H9 (cell line): ENCODE measurements around the gene LRRC7. TPM values are rescaled to one million over a fixed set of nuclear protein-coding genes. Genes with fewer than 3 reads are reported as not detected.

Experiments used
- DNase-seq: peaks from one replicate; pipeline ENCODE4 v3.0.0-alpha.2; 2017
- H2AFZ ChIP-seq: one replicate; pipeline ENCODE4 v1.6.1; 2013; ENCODE audit warnings: mild to moderate bottlenecking, low read length, control low read depth, moderate library complexity
- H2AK5ac ChIP-seq: 2 replicates; pipeline ENCODE4 v1.6.1; 2013; ENCODE audit warnings: low read length, control low read depth, mixed read lengths; ENCODE audit not compliant: insufficient read length
- H2BK120ac ChIP-seq: one replicate; pipeline ENCODE4 v1.6.1; 2013; ENCODE audit warnings: low read depth, mild to moderate bottlenecking, low read length, control low read depth, inconsistent platforms; ENCODE audit not compliant: poor library complexity, severe bottlenecking
- H2BK12ac ChIP-seq: 2 replicates; pipeline ENCODE4 v1.6.1; 2013; ENCODE audit warnings: low read length, control low read depth, mixed read lengths, low read depth; ENCODE audit not compliant: insufficient read length
- H2BK15ac ChIP-seq: 2 replicates; pipeline ENCODE4 v1.6.1; 2013; ENCODE audit warnings: low read depth, low read length, control low read depth
- H2BK20ac ChIP-seq: one replicate; pipeline ENCODE4 v1.6.1; 2013; ENCODE audit warnings: low read depth, mild to moderate bottlenecking, low read length, control low read depth, inconsistent platforms; ENCODE audit not compliant: poor library complexity, severe bottlenecking
- H2BK5ac ChIP-seq: 2 replicates; pipeline ENCODE4 v1.6.1; 2013; ENCODE audit warnings: low read length, control low read depth, mixed read lengths; ENCODE audit not compliant: insufficient read length
- H3K14ac ChIP-seq: 2 replicates; pipeline ENCODE4 v1.6.1; 2013; ENCODE audit warnings: low read length, control low read depth; ENCODE audit not compliant: insufficient read depth
- H3K18ac ChIP-seq: 2 replicates; pipeline ENCODE4 v1.6.1; 2013; ENCODE audit warnings: low read depth, mild to moderate bottlenecking, mixed read lengths, low read length, control low read depth; ENCODE audit not compliant: insufficient read length
- H3K23ac ChIP-seq: 2 replicates; pipeline ENCODE4 v1.6.1; 2013; ENCODE audit warnings: low read length, control low read depth, mixed read lengths, low read depth; ENCODE audit not compliant: insufficient read length
- H3K23me2 ChIP-seq: 2 replicates; pipeline ENCODE4 v1.6.1; 2013; ENCODE audit warnings: low read depth, mild to moderate bottlenecking, mixed read lengths, low read length, control low read depth; ENCODE audit not compliant: insufficient read length, poor library complexity, severe bottlenecking
- H3K27ac ChIP-seq: 2 replicates; pipeline ENCODE4 v1.5.1; 2013; ENCODE audit warnings: low read length, control low read depth, mixed read lengths, low read depth; ENCODE audit not compliant: insufficient read length
- H3K27me3 ChIP-seq: 2 replicates; pipeline ENCODE4 v1.6.1; 2013; ENCODE audit warnings: low read length, control low read depth, inconsistent platforms; ENCODE audit not compliant: insufficient read depth
- H3K4ac ChIP-seq: 2 replicates; pipeline ENCODE4 v1.6.1; 2013; ENCODE audit warnings: low read depth, mild to moderate bottlenecking, control low read depth, inconsistent platforms, low read length, moderate library complexity
- H3K4me1 ChIP-seq: 2 replicates; pipeline ENCODE4 v1.6.1; 2013; ENCODE audit warnings: low read length, control low read depth, inconsistent platforms; ENCODE audit not compliant: insufficient read depth
- H3K4me2 ChIP-seq: 2 replicates; pipeline ENCODE4 v1.6.1; 2013; ENCODE audit warnings: low read length, control low read depth, mixed read lengths; ENCODE audit not compliant: insufficient read length, insufficient read depth
- H3K56ac ChIP-seq: 2 replicates; pipeline ENCODE4 v1.6.1; 2013; ENCODE audit warnings: low read depth, mild to moderate bottlenecking, mixed read lengths, low read length, control low read depth; ENCODE audit not compliant: insufficient read length
- H3K79me1 ChIP-seq: 2 replicates; pipeline ENCODE4 v1.6.1; 2013; ENCODE audit warnings: low read depth, mild to moderate bottlenecking, moderate library complexity, low read length, control low read depth, inconsistent platforms; ENCODE audit not compliant: insufficient read depth, poor library complexity, severe bottlenecking
- H3K79me2 ChIP-seq: 2 replicates; pipeline ENCODE4 v1.6.1; 2013; ENCODE audit warnings: low read length, control low read depth, inconsistent platforms; ENCODE audit not compliant: insufficient read depth
- H3K9ac ChIP-seq: 2 replicates; pipeline ENCODE4 v1.6.1; 2013; ENCODE audit warnings: low read length, control low read depth, mixed read lengths; ENCODE audit not compliant: insufficient read length; ENCODE audit errors: extremely low read depth
- H3K9me3 ChIP-seq: one replicate; pipeline ENCODE4 v1.6.1; 2013; ENCODE audit warnings: low read depth, low read length, inconsistent platforms; ENCODE audit not compliant: control insufficient read depth
- H3T11ph ChIP-seq: one replicate; pipeline ENCODE4 v1.6.1; 2013; ENCODE audit warnings: mild to moderate bottlenecking, low read length, control low read depth, inconsistent platforms
- H4K20me1 ChIP-seq: one replicate; pipeline ENCODE4 v1.6.1; 2013; ENCODE audit not compliant: control insufficient read depth, insufficient read length, insufficient read depth
- H4K5ac ChIP-seq: 2 replicates; pipeline ENCODE4 v1.6.1; 2013; ENCODE audit warnings: low read depth, mild to moderate bottlenecking, mixed read lengths, low read length, control low read depth; ENCODE audit not compliant: insufficient read length
- H4K8ac ChIP-seq: replicated peaks from 2 replicates; pipeline ENCODE4 v1.6.1; 2013; ENCODE audit warnings: low read length, control low read depth, mixed read lengths, low read depth; ENCODE audit not compliant: insufficient read length
- H4K91ac ChIP-seq: 2 replicates; pipeline ENCODE4 v1.6.1; 2013; ENCODE audit warnings: low read depth, mild to moderate bottlenecking, moderate library complexity, mixed read lengths, low read length, control low read depth; ENCODE audit not compliant: insufficient read length
- H3K27ac Mint-ChIP-seq, 3 experiments: 2 replicates in 2 of 3; 3 replicates in 1 of 3; pipeline ENCODE4 v1.8.0; 2020 to 2021; ENCODE audit warnings: mixed read lengths in 3 of 3, mild to moderate bottlenecking in 1 of 3, moderate library complexity in 1 of 3
- H3K27me3 Mint-ChIP-seq: 2 replicates; pipeline ENCODE4 v1.8.0; 2021; ENCODE audit warnings: low read depth, mild to moderate bottlenecking, moderate library complexity, mixed read lengths
- H3K36me3 Mint-ChIP-seq, 3 experiments: 2 replicates in 2 of 3; 3 replicates in 1 of 3; pipeline ENCODE4 v1.8.0; 2020 to 2021; ENCODE audit warnings: low read depth in 3 of 3, mixed read lengths in 3 of 3; ENCODE audit not compliant: insufficient read depth in 1 of 3
- H3K4me1 Mint-ChIP-seq, 2 experiments: 2 replicates each; pipeline ENCODE4 v1.8.0; 2020; ENCODE audit warnings: mixed read lengths in 2 of 2
- H3K4me3 Mint-ChIP-seq, 2 experiments: 2 replicates in 1 of 2; 3 replicates in 1 of 2; pipeline ENCODE4 v1.8.0; 2020 to 2021; ENCODE audit warnings: mild to moderate bottlenecking in 2 of 2, mixed read lengths in 2 of 2, moderate library complexity in 1 of 2
- H3K9me3 Mint-ChIP-seq, 2 experiments: 2 replicates in 1 of 2; 3 replicates in 1 of 2; pipeline ENCODE4 v1.8.0; 2020; ENCODE audit warnings: mild to moderate bottlenecking in 2 of 2, mixed read lengths in 2 of 2, moderate library complexity in 1 of 2
- WGBS: extraction: QIAGEN DNeasy Blood & Tissue Kit; methylation state at CpG from one replicate; pipeline ENCODE4 v1.1.7; 2013; ENCODE audit warnings: missing lambda C conversion rate, low lambda C conversion rate, mixed read lengths; ENCODE audit not compliant: insufficient read length; ENCODE audit errors: extremely low coverage; 5-methylcytosine and 5-hydroxymethylcytosine counted together
- total RNA-seq: library from RNA; stranded (reverse); gene quantifications from 2 replicates; pipeline ENCODE4 v1.2.1, GENCODE V29; 2021
- TF ChIP-seq, protein P1 (sequence below): fragments of 200-600 bp; sonication (generic); conservative IDR thresholded peaks from 3 replicates; pipeline ENCODE4 v1.8.0; 2021; ENCODE audit warnings: antibody characterized with exemption, mild to moderate bottlenecking

LRRC7 gene
- total RNA-seq, 1 experiment from 2014 or later = not detected

DNA sequence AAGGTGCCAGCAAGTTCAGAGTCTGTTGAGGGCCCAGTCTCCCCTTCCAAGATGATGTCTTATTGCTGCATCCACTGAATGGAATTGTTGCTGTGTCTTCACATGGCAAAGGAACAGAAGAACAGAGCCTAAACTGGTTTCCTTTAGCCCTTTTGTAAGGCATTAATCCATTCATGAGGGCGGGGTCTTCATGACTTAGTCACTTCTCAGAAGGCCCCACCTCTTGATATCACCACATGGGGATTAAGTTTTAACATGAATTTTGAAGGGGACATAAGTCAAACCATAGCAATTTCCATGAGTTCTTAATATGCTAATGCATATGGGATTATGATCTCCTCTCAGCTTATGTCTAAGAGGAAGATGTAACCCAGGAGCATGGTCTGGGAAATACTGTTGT, 182.9 kb downstream of the LRRC7 start:
- Histone ChIP-seq H3K14ac (no peak overlapping the region), H3K4me2 (no peak overlapping the region), H3K23me2 (no peaks in the 10 kb centered on the region), H2BK20ac (no peak overlapping the region), H3K23ac (no peak overlapping the region), H3K9ac (no peak overlapping the region), H3K9me3 (no peaks in the 10 kb centered on the region), H3K18ac (no peak overlapping the region), H2BK5ac (no peak overlapping the region), H2AFZ (no peak overlapping the region), H2AK5ac (no peak overlapping the region), H3K4me1 (no peaks in the 10 kb centered on the region), H4K91ac (no peak overlapping the region), H3T11ph (no peak overlapping the region), H3K79me2 (no peaks in the 10 kb centered on the region), H4K8ac (no peak overlapping the region), H3K27me3 (no peaks in the 10 kb centered on the region), H3K79me1 (no peaks in the 10 kb centered on the region), H3K4ac (no peak overlapping the region), H4K5ac (no peak overlapping the region), H2BK12ac (no peak overlapping the region), H2BK120ac (no peak overlapping the region), H3K56ac (no peak overlapping the region), H2BK15ac (no peak overlapping the region), H4K20me1 (no peaks in the 10 kb centered on the region), H3K27ac (no peak overlapping the region)
- Mint-ChIP-seq H3K27ac (no peak overlapping the region), H3K4me3 (no peak overlapping the region), H3K4me1 (peaks cover 4 to 7% of the 10 kb centered on the region in 2 experiments; a peak in 3 of 4 replicates), H3K9me3 (no peaks in the 10 kb centered on the region), H3K27me3 (no peaks in the 10 kb centered on the region; the same call in 1 of the 2 replicates), H3K36me3 (no peaks in the 10 kb centered on the region)
- TF ChIP-seq, protein P1, sequence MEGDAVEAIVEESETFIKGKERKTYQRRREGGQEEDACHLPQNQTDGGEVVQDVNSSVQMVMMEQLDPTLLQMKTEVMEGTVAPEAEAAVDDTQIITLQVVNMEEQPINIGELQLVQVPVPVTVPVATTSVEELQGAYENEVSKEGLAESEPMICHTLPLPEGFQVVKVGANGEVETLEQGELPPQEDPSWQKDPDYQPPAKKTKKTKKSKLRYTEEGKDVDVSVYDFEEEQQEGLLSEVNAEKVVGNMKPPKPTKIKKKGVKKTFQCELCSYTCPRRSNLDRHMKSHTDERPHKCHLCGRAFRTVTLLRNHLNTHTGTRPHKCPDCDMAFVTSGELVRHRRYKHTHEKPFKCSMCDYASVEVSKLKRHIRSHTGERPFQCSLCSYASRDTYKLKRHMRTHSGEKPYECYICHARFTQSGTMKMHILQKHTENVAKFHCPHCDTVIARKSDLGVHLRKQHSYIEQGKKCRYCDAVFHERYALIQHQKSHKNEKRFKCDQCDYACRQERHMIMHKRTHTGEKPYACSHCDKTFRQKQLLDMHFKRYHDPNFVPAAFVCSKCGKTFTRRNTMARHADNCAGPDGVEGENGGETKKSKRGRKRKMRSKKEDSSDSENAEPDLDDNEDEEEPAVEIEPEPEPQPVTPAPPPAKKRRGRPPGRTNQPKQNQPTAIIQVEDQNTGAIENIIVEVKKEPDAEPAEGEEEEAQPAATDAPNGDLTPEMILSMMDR = no peak
- WGBS = no CpG with 5 or more reads among the region's 1 CpG
- no peak for DNase-seq
